NB4 (cell line): ENCODE measurements around the gene NEU1.

Experiments used
- CTCF ChIP-seq: IDR thresholded peaks from one replicate; pipeline ENCODE4 v1.5.1; 2012; ENCODE audit warnings: low read depth, low read length
- POLR2A ChIP-seq: IDR thresholded peaks from 2 replicates; pipeline ENCODE4 v1.6.1; 2011; ENCODE audit warnings: mild to moderate bottlenecking; ENCODE audit not compliant: insufficient read length; ENCODE audit errors: extremely low read depth

DNA sequence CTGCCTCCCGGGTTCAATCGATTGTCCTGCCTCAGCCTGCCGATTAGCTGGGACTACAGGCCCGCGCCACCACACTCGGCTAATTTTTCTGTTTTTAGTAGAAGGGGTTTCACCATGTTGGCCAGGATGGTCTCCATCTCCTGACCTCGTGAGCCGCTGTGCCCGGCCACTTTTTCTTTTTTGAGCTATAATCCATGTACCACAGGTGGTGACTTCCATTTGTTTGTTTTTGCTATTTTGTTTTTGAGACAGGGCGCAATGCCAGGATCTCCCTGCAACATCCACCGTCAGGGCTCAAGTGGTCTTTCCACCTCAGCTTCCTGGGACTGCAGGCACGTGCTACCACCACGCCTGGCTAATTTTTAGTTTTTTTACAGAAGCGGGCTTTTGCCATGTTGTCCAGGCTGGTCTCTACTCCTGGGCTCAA lies 26.6 kb downstream of the NEU1 start:
- TF ChIP-seq CTCF (no peak), POLR2A (no peak)
